ENCODE data around the gene ACTBL2. TPM values are rescaled to one million over a fixed set of nuclear protein-coding genes. Genes with fewer than 3 reads are reported as not detected.
A peak's percentile ranks its signal among the peaks of the same experiment; 100 is the strongest.

ACTBL2 gene
- total and polyA plus RNA-seq, 4 donors = not detected

- WGBS = 67% methylated on average over 6 of the region's 6 CpGs
- Histone ChIP-seq H3K36me3 (ENCODE audit: control insufficient read depth in 4 of 4, insufficient read depth in 3 of 4, low read depth in 1 of 4, low read length in 3 of 4) (no peaks in the 10 kb centered on the region), H3K9me3 (ENCODE audit: control insufficient read depth in 4 of 4, low read length in 3 of 4) (no peaks in the 10 kb centered on the region), H3K27me3 (ENCODE audit: control insufficient read depth in 4 of 4, insufficient read depth in 4 of 4, low read length in 3 of 4) (no peaks in the 10 kb centered on the region), H3K27ac (ENCODE audit: low read depth in 1 of 2, low read length in 2 of 2) (peak overlapping the region in 1 of 2 donors; percentile 12), H3K4me3 (ENCODE audit: low read depth in 1 of 3, low read length in 3 of 3) (no peak overlapping the region), H3K4me1 (ENCODE audit: control insufficient read depth in 4 of 4, insufficient read depth in 4 of 4, low read length in 3 of 4) (peaks cover 0 to 4% (median 0%) of the 10 kb centered on the region in 4 donors), H3K9ac (ENCODE audit: low read depth in 1 of 2, low read length in 2 of 2) (no peak overlapping the region)
- no peak for DNase-seq (ENCODE audit: low spot score)
- no peak for TF ChIP-seq TAF1 (conservative IDR thresholded peaks at IDR 0.05)
- TF ChIP-seq REST (IDR thresholded peaks at IDR 0.05) = no peak
Observed at GRCh38 chr5:57495285-57496086, 12.9 kb upstream of the ACTBL2 start.

- no peak overlapping the region for H3K27ac ChIP-seq (ENCODE audit: low read depth in 1 of 2, low read length in 2 of 2)
Observed at GRCh38 chr5:57494104-57495098, 11.8 kb upstream of the ACTBL2 start.

More at GRCh38 chr5:57494104-57495098, 11.8 kb upstream of the ACTBL2 start:
- 68% methylated on average over 6 of the region's 6 CpGs for WGBS
- no peaks in the 10 kb centered on the region for H3K27me3 ChIP-seq (ENCODE audit: control insufficient read depth in 4 of 4, insufficient read depth in 4 of 4, low read length in 3 of 4)
- no peak overlapping the region for H3K4me3 ChIP-seq (ENCODE audit: low read depth in 1 of 3, low read length in 3 of 3)
- DNase-seq (ENCODE audit: low spot score) = no peak
- no peaks in the 10 kb centered on the region for H3K36me3 ChIP-seq (ENCODE audit: control insufficient read depth in 4 of 4, insufficient read depth in 3 of 4, low read depth in 1 of 4, low read length in 3 of 4)
- no peak overlapping the region for H3K9ac ChIP-seq (ENCODE audit: low read depth in 1 of 2, low read length in 2 of 2)
- H3K9me3 ChIP-seq (ENCODE audit: control insufficient read depth in 4 of 4, low read length in 3 of 4) = no peaks in the 10 kb centered on the region
- H3K4me1 ChIP-seq (ENCODE audit: control insufficient read depth in 4 of 4, insufficient read depth in 4 of 4, low read length in 3 of 4) = peaks cover 0 to under 1% (median 0%) of the 10 kb centered on the region in 4 donors
- no peak for TF ChIP-seq FOXA1 (IDR thresholded peaks at IDR 0.05)
- TF ChIP-seq FOXA2 (IDR thresholded peaks at IDR 0.05) = no peak
- peak in 1 of 2 donors; percentile 19 for TF ChIP-seq RAD21 (IDR thresholded peaks at IDR 0.05)
- TF ChIP-seq EGR1 (IDR thresholded peaks at IDR 0.05; ENCODE audit: low read depth in 2 of 2) = no peak
- TF ChIP-seq GABPA (IDR thresholded peaks at IDR 0.05 in 1 of 2, conservative IDR thresholded peaks at IDR 0.05 in 1 of 2) = no peak
- TF ChIP-seq JUND (IDR thresholded peaks at IDR 0.05) = peak in 1 of 2 donors; percentile 11
- TF ChIP-seq HNF4G (IDR thresholded peaks at IDR 0.05) = no peak
- no peak for TF ChIP-seq HNF4A (conservative IDR thresholded peaks at IDR 0.05)
- TF ChIP-seq REST (IDR thresholded peaks at IDR 0.05) = no peak
- TF ChIP-seq NR2F2 (IDR thresholded peaks at IDR 0.05) = no peak
- TF ChIP-seq ZBTB33 (IDR thresholded peaks at IDR 0.05) = no peak
- TF ChIP-seq SP1 (IDR thresholded peaks at IDR 0.05) = no peak
- no peak for TF ChIP-seq ATF3 (IDR thresholded peaks at IDR 0.05)
- TF ChIP-seq MAX (IDR thresholded peaks at IDR 0.05) = no peak
- no peak for TF ChIP-seq CTCF (IDR thresholded peaks at IDR 0.05; ENCODE audit: low read depth, low read length, missing input control)

Measured in liver (tissue), 9 donors.